CD14-positive monocyte (primary cell): Measurements from ENCODE around the gene OGN. TPM values are rescaled to one million over a fixed set of nuclear protein-coding genes. Genes with fewer than 3 reads are reported as not detected.

Experiments
- DNase-seq, 3 donors: peaks; one replicate each; pipeline ENCODE4 v3.0.0-alpha.2; 2011 to 2022
- H2AFZ ChIP-seq: 2 replicates; pipeline ENCODE4 v1.6.0; 2012; ENCODE audit warnings: mild to moderate bottlenecking, low read depth, low read length, inconsistent platforms; ENCODE audit not compliant: insufficient read depth, poor library complexity, severe bottlenecking
- H3K27ac ChIP-seq, 2 donors: 1 replicate in 1 of 2; 2 replicates in 1 of 2; pipeline ENCODE4 v1.5.1; 2012 to 2013; ENCODE audit warnings: low read length in 2 of 2, control low read depth in 1 of 2, inconsistent platforms in 1 of 2, low read depth in 1 of 2, mild to moderate bottlenecking in 1 of 2
- H3K27me3 ChIP-seq, 2 donors: one replicate each; pipeline versions ENCODE4 v1.6.0 to v1.6.1; 2011 to 2013; ENCODE audit warnings: low read length in 2 of 2; ENCODE audit not compliant: control insufficient read depth in 2 of 2, insufficient read depth in 2 of 2
- H3K36me3 ChIP-seq, 2 donors: replicated peaks in 1 of 2; 1 replicate in 1 of 2; 2 replicates in 1 of 2; pipeline versions ENCODE4 v1.5.1 to v1.6.1; 2012 to 2013; ENCODE audit warnings: low read length in 2 of 2, control low read depth in 1 of 2, inconsistent platforms in 1 of 2, mild to moderate bottlenecking in 1 of 2; ENCODE audit not compliant: insufficient read depth in 2 of 2, control insufficient read depth in 1 of 2
- H3K4me1 ChIP-seq, 2 donors: 1 replicate in 1 of 2; 2 replicates in 1 of 2; pipeline versions ENCODE4 v1.5.1 to v1.6.1; 2012 to 2013; ENCODE audit warnings: low read length in 2 of 2, control low read depth in 1 of 2, inconsistent platforms in 1 of 2, mild to moderate bottlenecking in 1 of 2, moderate library complexity in 1 of 2; ENCODE audit not compliant: insufficient read depth in 2 of 2, control insufficient read depth in 1 of 2
- H3K4me2 ChIP-seq: replicated peaks from 2 replicates; pipeline ENCODE3; 2012; ENCODE audit warnings: low read length, moderate library complexity, mild to moderate bottlenecking; ENCODE audit not compliant: poor library complexity, severe bottlenecking; ENCODE audit errors: extremely low read depth
- H3K4me3 ChIP-seq, 3 experiments: fragments of 200-600 bp in 1 of 3; sonication (generic) in 1 of 3; replicated peaks in 1 of 3; 1 replicate in 2 of 3; 2 replicates in 1 of 3; pipeline ENCODE4 v1.5.1; 2011 to 2013; ENCODE audit warnings: low read length in 3 of 3, mild to moderate bottlenecking in 3 of 3, control low read depth in 2 of 3, low read depth in 2 of 3, inconsistent platforms in 1 of 3, moderate library complexity in 1 of 3
- H3K79me2 ChIP-seq: 2 replicates; pipeline ENCODE4 v1.6.0; 2012; ENCODE audit warnings: mild to moderate bottlenecking, control low read depth, inconsistent platforms, low read length, moderate library complexity; ENCODE audit not compliant: insufficient read depth
- H3K9ac ChIP-seq: 2 replicates; pipeline ENCODE4 v1.6.0; 2017; ENCODE audit warnings: low read length, mild to moderate bottlenecking; ENCODE audit not compliant: insufficient read depth, poor library complexity, severe bottlenecking
- H3K9me3 ChIP-seq, 2 donors: replicated peaks in 1 of 2; 1 replicate in 1 of 2; 2 replicates in 1 of 2; pipeline versions ENCODE4 v1.5.1 to v1.6.1; 2012 to 2013; ENCODE audit warnings: low read length in 2 of 2, control low read depth in 1 of 2; ENCODE audit not compliant: control insufficient read depth in 1 of 2, insufficient read depth in 1 of 2
- H4K20me1 ChIP-seq: 2 replicates; pipeline ENCODE4 v1.6.0; 2012; ENCODE audit warnings: mild to moderate bottlenecking, low read length, control low read depth, moderate library complexity; ENCODE audit not compliant: insufficient read depth
- H3K27ac Mint-ChIP-seq, 7 donors: one replicate each; pipeline ENCODE4 v1.8.0; 2020; ENCODE audit warnings: mild to moderate bottlenecking in 7 of 7, mixed read lengths in 7 of 7, moderate library complexity in 6 of 7, inconsistent platforms in 2 of 7
- H3K27me3 Mint-ChIP-seq, 3 donors: one replicate each; pipeline ENCODE4 v1.8.0; 2021 to 2022; ENCODE audit warnings: low read depth in 3 of 3, mild to moderate bottlenecking in 3 of 3, mixed read lengths in 3 of 3, moderate library complexity in 3 of 3, inconsistent platforms in 1 of 3
- H3K36me3 Mint-ChIP-seq, 2 donors: one replicate each; pipeline ENCODE4 v1.8.0; 2020; ENCODE audit warnings: mixed read lengths in 2 of 2, inconsistent platforms in 1 of 2, mild to moderate bottlenecking in 1 of 2
- H3K4me1 Mint-ChIP-seq: one replicate; pipeline ENCODE4 v1.8.0; 2020; ENCODE audit warnings: mild to moderate bottlenecking, mixed read lengths
- H3K4me3 Mint-ChIP-seq, 2 donors: one replicate each; pipeline ENCODE4 v1.8.0; 2020; ENCODE audit warnings: mild to moderate bottlenecking in 2 of 2, mixed read lengths in 2 of 2, moderate library complexity in 1 of 2
- H3K9me3 Mint-ChIP-seq, 7 donors: one replicate each; pipeline ENCODE4 v1.8.0; 2020 to 2022; ENCODE audit warnings: mixed read lengths in 7 of 7, mild to moderate bottlenecking in 6 of 7, moderate library complexity in 6 of 7, inconsistent platforms in 2 of 7
- CTCF ChIP-seq: fragments of 200-600 bp; IDR thresholded peaks from one replicate; pipeline ENCODE4 v1.8.0; 2022; ENCODE audit warnings: antibody characterized with exemption, mild to moderate bottlenecking
- WGBS: methylation state at CpG from one replicate; pipeline ENCODE4 v1.1.5; 2013; ENCODE audit warnings: missing lambda C conversion rate; ENCODE audit not compliant: insufficient coverage; 5-methylcytosine and 5-hydroxymethylcytosine counted together
- intact Hi-C, 2 donors: fragments of 100-400 bp; cut with micrococcal nuclease; formaldehyde crosslinking; loops; one replicate each; pipeline versions ENCODE4 v1.15.0 to v1.15.1; 2023
- polyA plus RNA-seq, 3 donors: library from polyadenylated mRNA; depleted of rRNA in 1 of 3; unstranded in 2 of 3; stranded (reverse) in 1 of 3; fragments of 300-500 nt in 2 of 3; fragments of >200 nt in 1 of 3; fragmentation: Illumina TruSeq in 2 of 3; gene quantifications; 1 replicate in 2 of 3; 2 replicates in 1 of 3; pipeline ENCODE4 v1.2.3, GENCODE V29; 2012 to 2021

The OGN gene
- polyA plus RNA-seq, 3 donors: not detected

- H3K9me3 ChIP-seq: peaks cover 12 to 15% of the 10 kb centered on the region in 2 donors
- Mint-ChIP-seq H3K36me3 (peaks cover 17 to 31% of the 10 kb centered on the region in 2 donors), H3K4me3 (no peak overlapping the region), H3K27ac (no peak overlapping the region), H3K27me3 (peaks cover 0 to 1% (median 1%) of the 10 kb centered on the region in 3 donors), H3K4me1 (no peaks in the 10 kb centered on the region), H3K9me3 (peaks cover 16 to 36% (median 24%) of the 10 kb centered on the region in 7 donors)
- H3K4me1 ChIP-seq: no peaks in the 10 kb centered on the region
- no peak for DNase-seq
- no peak for TF ChIP-seq CTCF
- 100% methylated on average over 1 of the region's 2 CpGs for WGBS
- no peak overlapping the region for H3K27ac ChIP-seq
- H3K4me2 ChIP-seq: no peak overlapping the region
- no peaks in the 10 kb centered on the region for H3K79me2 ChIP-seq
- H3K4me3 ChIP-seq: no peak overlapping the region
- H2AFZ ChIP-seq: no peak overlapping the region
- no peaks in the 10 kb centered on the region for H3K36me3 ChIP-seq
- no peaks in the 10 kb centered on the region for H3K27me3 ChIP-seq
- intact Hi-C loops: no loop called here
- no peak overlapping the region for H3K9ac ChIP-seq
- no peaks in the 10 kb centered on the region for H4K20me1 ChIP-seq
Observed at GRCh38 chr9:92373167-92373566, 31.2 kb downstream of the OGN start.

- Histone ChIP-seq H3K4me3 (no peak overlapping the region), H2AFZ (no peak overlapping the region), H3K36me3 (peaks cover 0 to 8% of the 10 kb centered on the region in 2 donors), H3K27ac (no peak overlapping the region), H3K27me3 (no peaks in the 10 kb centered on the region), H3K4me2 (no peak overlapping the region), H3K9me3 (peaks cover 8 to 12% of the 10 kb centered on the region in 2 donors), H4K20me1 (no peaks in the 10 kb centered on the region), H3K79me2 (no peaks in the 10 kb centered on the region), H3K4me1 (no peaks in the 10 kb centered on the region), H3K9ac (no peak overlapping the region)
- intact Hi-C loops: no loop called here
- Mint-ChIP-seq H3K4me1 (no peaks in the 10 kb centered on the region), H3K27ac (no peak overlapping the region), H3K4me3 (no peak overlapping the region), H3K36me3 (peaks cover 16 to 36% of the 10 kb centered on the region in 2 donors), H3K9me3 (peaks cover 10 to 20% (median 17%) of the 10 kb centered on the region in 7 donors), H3K27me3 (peaks cover 0 to 1% (median 1%) of the 10 kb centered on the region in 3 donors)
- DNase-seq: no peak
- WGBS: 100% methylated on average over 1 of the region's 2 CpGs
- no peak for TF ChIP-seq CTCF
Observed at GRCh38 chr9:92369075-92369474, 35.3 kb downstream of the OGN start.
